ENCODE data around the gene BEST4.
A peak's percentile ranks its signal among the peaks of the same experiment; 100 is the strongest.
"Not testable (repeated sequence)": the region's sequence is repeated elsewhere in the genome, so short reads cannot be mapped to it uniquely, and the experiment has no call there.

Gene BEST4

GRCh38 chr1:44788120-44788860 lies at the start of gene BEST4:
BEST4 (minus strand) TSS chr1:44788170; CDS start chr1:44787705, 465 bp downstream.
- DNase-seq (ENCODE audit: low read depth), result no peak

GRCh38 chr1:44835738-44836675 lies 48.0 kb upstream of the BEST4 start:
- peak; percentile 58 for DNase-seq (ENCODE audit: low read depth)

- DNase-seq (ENCODE audit: low read depth), result no peak
These were observed 46.4 kb upstream of the BEST4 start for GRCh38 chr1:44834328-44834727.

- DNase-seq (ENCODE audit: low read depth), result no peak
These were observed 44.2 kb upstream of the BEST4 start for GRCh38 chr1:44832056-44832705.

- DNase-seq (ENCODE audit: low read depth), result no peak
These were observed 43.5 kb upstream of the BEST4 start for GRCh38 chr1:44831516-44831915.

GRCh38 chr1:44830900-44831304 lies 42.9 kb upstream of the BEST4 start:
- DNase-seq (ENCODE audit: low read depth), result no peak

- no peak for DNase-seq (ENCODE audit: low read depth)
These were observed 41.8 kb upstream of the BEST4 start for GRCh38 chr1:44829506-44830384.

- DNase-seq (ENCODE audit: low read depth), result no peak
These were observed 41.0 kb upstream of the BEST4 start for GRCh38 chr1:44828841-44829440.

- DNase-seq (ENCODE audit: low read depth), result no peak
These were observed 40.2 kb upstream of the BEST4 start for GRCh38 chr1:44828003-44828651.

GRCh38 chr1:44827197-44828002 lies 39.4 kb upstream of the BEST4 start:
- no peak for DNase-seq (ENCODE audit: low read depth)

GRCh38 chr1:44826375-44827196 lies 38.6 kb upstream of the BEST4 start:
- no peak for DNase-seq (ENCODE audit: low read depth)

- not testable (repeated sequence) for DNase-seq (ENCODE audit: low read depth)
These were observed 36.4 kb upstream of the BEST4 start for GRCh38 chr1:44824392-44824791.

- DNase-seq (ENCODE audit: low read depth), result no peak
These were observed 35.0 kb upstream of the BEST4 start for GRCh38 chr1:44822981-44823451.

- DNase-seq (ENCODE audit: low read depth), result no peak
These were observed 34.2 kb upstream of the BEST4 start for GRCh38 chr1:44822131-44822701.

- no peak for DNase-seq (ENCODE audit: low read depth)
These were observed 33.3 kb upstream of the BEST4 start for GRCh38 chr1:44821240-44821715.

- DNase-seq (ENCODE audit: low read depth), result no peak
These were observed 32.6 kb upstream of the BEST4 start for GRCh38 chr1:44820328-44821239.
